Measurements from ENCODE around the gene LCE3D.

GRCh38 chr1:152566681-152567080 lies 13.6 kb downstream of the LCE3D start, which contains the start of gene LCE3E:
- no peak for TF ChIP-seq CTCF (IDR thresholded peaks at IDR 0.05; ENCODE audit: borderline replicate concordance, extremely low read depth, low read length, poor library complexity, severe bottlenecking)
- no peak for TF ChIP-seq EZH2 (IDR thresholded peaks at IDR 0.05; ENCODE audit: borderline replicate concordance, low read depth, low read length, severe bottlenecking)

All from DND-41 (cell line).